GM19372 (cell line): ENCODE results near the gene SYNE4.
"Not testable (repeated sequence)": the region's sequence is repeated elsewhere in the genome, so short reads cannot be mapped to it uniquely, and the experiment has no call there.

Source experiments
- ATAC-seq: cut with Tn5 transposase; IDR thresholded peaks from one replicate; pipeline ENCODE4 v1.9.1; 2021; ENCODE audit warnings: mild to moderate bottlenecking, low read depth, moderate library complexity; ENCODE audit not compliant: unreplicated experiment

The SYNE4 gene

DNA sequence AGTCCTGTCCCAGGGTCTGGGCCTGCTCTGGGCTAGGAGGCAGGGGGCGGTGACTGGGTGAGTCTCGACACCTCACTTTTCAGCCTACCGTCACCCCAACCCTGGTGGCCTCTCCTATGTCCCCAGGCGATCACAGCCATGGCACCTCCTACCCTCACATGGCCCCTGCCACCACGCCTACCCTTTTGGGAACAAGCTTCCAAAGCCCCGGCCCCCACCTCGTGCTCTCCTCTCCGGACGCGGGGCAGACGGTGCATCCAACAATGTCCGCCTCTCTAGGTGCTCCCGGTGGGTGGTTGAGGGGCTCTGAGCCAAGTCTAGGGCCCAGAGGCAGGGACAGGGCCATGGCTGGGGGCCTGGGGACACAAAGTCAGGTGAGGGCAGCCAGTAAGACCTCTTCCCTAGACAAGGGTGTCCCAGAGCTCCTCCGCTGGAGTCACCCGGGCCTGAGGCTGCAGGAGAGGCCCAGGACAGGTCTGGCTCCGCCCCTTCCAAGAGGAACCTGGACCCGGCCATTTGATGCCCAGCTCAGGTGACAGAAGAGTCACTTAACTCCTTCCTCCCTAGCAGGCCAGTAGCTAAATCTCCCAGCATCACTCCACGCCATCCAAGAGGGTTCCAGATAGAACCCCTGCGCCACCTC lies at the start of gene SYNE4:
SYNE4 (minus strand) TSS at position 478 of the 643 bp plus-strand sequence; CDS start at position 346, 132 bp downstream.
- no peak for ATAC-seq

- ATAC-seq = peak; percentile 64
Measured at GRCh38 chr19:36054733-36055686, 46.4 kb upstream of the SYNE4 start, which contains the start of gene WDR62. WDR62 (plus strand) TSS chr19:36054897; CDS start chr19:36054972, 75 bp downstream.

GRCh38 chr19:36054119-36054732 lies 45.6 kb upstream of the SYNE4 start, which contains the start of gene THAP8:
THAP8 (minus strand) TSS chr19:36054285; CDS start chr19:36054217, 68 bp downstream.
- peak; percentile 83 for ATAC-seq

GRCh38 chr19:36051637-36052036 lies 43.0 kb upstream of the SYNE4 start:
- ATAC-seq = no peak

DNA sequence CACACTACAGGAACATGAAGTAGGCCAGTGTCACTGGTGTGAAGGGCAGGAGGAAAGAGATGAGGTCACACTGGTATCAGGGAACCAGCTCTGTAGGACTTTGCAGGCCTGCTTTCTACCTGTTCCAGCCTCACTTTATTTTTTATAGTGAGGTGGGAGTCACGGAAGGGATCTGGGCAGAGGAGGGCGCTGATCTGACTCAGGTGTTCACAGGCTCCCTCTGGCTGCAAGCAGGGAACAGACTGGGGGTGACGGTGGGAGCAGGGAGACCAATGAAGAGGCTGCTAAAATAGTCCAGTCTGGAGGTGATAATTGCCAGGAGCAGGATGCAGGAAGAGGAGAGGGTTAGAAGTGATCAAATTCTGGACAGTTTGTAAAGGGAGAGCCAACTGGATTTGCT lies 42.6 kb upstream of the SYNE4 start:
- no peak for ATAC-seq

GRCh38 chr19:36049080-36049698 lies 40.6 kb upstream of the SYNE4 start:
- ATAC-seq = no peak

DNA sequence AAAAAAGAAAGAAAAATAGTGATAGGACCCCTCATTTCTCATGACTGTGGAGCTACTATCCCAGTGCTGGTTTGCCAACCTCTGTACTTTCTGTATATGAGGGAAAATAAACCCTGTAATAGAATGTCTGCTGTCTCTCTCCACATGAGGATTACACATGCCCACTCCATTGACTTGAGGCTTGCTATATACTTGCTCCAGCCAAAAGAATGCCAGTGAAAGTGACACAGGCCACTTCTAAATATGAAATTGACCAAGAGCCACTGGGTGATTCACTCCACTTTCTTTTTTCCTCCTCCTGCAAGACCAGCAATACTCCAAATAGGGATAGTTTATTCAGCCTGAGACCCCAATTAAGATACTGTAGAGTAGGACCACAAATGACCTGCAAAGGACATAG lies 39.2 kb upstream of the SYNE4 start:
- ATAC-seq = no peak

DNA sequence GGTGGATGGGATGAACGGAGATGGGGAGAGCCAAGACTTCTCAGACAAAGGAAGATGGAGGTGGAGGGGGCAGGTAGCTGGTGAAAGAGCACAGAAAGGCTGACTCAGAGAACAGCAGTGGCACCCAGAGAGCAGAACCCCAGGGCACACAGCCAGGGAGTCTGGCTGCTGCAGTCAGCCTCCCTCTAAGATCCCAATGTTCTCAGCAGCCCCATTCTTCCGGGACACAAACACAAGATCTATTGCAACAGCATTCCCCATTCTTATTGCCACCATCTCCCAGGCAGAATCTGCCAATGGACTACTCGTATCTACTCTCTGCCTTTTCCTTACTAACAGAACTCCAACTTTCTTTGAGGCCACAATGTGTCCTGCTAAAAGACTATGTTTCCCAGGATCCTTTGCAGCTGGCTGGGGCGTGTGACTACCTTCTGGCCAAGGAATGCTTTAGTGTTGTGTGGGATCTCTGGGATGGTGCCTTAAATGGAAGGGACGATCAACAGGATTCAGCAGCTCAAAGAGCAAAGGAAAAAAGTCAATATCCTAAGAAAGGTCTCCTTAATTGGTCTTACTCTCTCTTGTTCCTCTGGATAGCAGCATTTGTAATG lies 37.9 kb upstream of the SYNE4 start:
- no peak for ATAC-seq

- no peak for ATAC-seq
Measured at GRCh38 chr19:36043952-36044351, 35.3 kb upstream of the SYNE4 start.

GRCh38 chr19:36041831-36042230 lies 33.2 kb upstream of the SYNE4 start:
- ATAC-seq = no peak

DNA sequence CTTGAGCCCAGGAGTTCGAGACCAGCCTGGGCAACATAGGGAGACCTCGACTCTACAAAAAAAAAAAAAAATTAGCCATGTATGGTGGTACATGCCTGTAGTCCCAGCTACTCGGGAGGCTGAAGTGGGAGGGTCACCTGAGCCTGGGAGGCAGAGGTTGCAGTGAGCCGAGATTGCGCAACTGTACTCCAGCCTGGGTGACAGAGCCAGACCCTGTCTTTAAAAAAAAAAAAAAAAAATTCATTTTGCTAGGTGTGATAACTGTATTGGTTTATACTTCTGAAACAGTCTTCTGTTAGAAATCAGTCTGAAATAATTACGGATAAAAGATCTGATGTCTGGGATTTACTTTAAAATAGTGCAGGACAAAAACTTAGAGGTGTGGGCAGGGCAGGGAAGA lies 32.5 kb upstream of the SYNE4 start:
- not testable (repeated sequence) for ATAC-seq

DNA sequence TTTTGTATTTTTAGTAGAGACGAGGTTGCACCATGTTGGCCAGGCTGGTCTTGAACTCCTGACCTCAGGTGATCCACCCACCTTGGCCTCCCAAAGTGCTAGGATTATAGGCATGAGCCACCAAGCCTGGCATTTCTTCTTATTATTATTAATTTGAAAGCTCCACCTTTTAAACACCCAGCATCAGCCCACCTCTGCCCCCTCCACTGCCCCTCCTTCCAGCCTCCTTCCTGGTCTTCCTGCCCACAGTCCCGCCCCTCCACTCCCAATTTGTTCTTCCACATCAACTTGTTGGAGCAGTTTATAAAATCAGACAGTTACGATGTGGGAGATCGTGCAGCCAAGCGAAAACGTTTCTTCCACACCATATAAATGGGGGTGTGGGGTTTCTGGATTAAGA lies 31.9 kb upstream of the SYNE4 start:
- ATAC-seq = no peak

DNA sequence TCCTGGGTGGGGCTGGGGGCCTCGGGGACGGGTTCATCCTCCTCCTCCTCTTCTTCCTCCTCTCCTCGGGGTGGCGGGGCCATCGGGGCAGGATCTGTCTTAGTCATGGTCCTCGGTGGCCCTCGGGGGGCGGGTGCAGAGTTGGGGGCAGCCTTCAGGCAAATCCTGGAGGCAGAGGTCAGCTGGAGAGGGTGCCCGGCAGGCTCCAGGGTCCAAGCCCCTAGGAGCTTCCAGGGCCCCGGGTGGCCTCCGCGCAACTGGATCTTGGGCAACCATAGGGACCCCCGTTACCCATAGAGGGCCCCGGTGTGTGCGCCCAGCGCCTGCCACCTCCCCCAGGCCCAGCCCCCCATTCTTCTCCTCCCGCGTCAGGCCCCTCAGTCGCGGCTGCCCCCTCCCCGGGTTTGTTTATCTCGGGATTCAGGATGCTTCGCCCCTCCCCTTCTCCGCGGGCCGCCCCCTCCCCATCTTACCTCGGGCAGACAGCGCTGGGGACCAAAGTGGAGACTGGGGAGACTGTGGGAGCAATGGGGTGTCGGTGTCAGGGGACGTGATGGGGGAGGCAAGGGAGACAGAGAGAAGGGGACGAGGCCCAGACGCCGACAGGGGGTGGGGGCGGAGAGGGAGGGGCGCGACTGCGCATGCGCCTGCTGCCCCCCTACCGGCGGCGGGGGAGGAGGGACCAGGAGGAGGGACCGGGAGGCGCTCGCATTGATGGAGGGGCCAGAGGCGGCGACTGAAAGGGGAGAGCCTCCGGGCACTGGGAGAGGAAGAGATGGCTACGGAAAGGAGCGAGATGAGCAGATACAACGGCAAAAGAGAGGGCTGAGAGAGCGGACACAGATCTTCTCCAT lies 23.9 kb upstream of the SYNE4 start, which contains the start of gene CLIP3:
CLIP3 (minus strand) TSS at position 623 of the 854 bp plus-strand sequence; CDS start at position 107, 516 bp downstream.
- ATAC-seq = no peak

DNA sequence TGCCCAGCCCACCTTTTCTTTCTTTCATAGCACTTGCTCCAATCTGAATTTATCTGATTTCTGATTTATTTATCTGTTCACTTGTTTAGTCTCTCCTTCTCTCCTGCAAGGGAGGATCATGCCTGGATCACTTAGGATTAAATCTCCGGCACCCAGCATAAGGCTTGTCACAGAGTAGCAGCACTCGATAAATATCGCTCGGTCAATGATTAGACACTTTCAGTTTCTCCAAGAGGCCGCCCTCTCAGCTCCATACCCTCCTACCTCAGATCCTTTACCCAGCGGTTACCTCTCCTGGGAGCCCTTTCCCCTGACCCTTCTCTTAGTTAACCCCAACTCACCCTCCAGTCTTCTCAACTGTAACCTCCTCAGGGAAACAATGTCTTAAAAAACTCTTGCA lies 22.7 kb upstream of the SYNE4 start:
- ATAC-seq = no peak

GRCh38 chr19:36030264-36031148 lies 21.9 kb upstream of the SYNE4 start:
- ATAC-seq = no peak

DNA sequence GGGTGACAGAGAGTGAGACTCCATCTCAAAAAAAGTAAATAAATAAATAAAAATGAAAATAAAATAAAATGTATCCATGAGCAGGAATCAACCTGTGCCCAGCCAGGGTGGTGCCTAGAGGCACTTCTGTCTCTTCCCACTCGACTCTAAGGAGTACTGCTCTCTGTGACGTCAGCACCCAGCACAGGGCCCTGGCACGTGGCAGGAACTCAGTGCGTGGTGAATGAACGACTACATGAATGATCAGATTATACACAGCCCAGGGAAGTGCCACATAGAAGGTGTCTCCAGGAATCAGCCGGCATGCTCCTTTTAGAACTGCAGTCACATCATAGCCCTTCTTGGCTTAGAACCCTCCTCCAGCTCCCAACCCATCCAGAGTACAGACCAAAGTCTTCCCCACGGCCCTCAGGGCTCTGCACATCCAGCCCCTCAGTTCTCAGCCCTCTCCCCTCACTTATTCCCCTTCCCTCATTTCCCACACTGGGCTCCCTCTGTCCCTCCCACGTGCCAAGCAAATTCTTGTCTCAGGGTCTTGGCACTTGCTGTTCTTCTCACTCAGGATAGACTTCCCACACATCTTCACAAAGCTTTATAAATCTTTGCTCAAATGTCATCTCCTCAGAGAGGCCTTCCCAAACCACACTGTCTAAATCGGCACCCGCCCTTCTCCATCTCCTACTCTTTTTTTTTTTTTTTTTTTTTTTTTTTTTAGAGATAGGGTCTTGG lies 19.9 kb upstream of the SYNE4 start:
- ATAC-seq = no peak

DNA sequence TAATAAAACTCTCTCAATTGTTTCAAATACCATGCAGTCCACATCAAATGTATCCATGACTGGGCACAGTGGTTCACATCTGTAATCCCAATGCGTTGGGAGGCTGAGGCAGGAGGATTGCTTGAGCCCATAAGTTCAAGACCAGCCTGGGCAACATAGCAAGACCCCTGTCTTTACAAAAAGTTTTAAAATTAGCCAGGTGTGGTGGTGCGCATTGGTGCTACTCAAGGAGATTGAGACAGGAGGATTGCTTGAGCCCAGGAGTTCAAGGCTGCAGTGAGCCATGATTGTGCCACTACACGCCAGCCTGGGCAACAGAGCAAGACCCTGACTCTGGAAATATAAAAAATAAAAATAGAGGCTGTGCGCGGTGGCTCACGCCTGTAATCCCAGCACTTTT lies 19.1 kb upstream of the SYNE4 start:
- no peak for ATAC-seq
